ENCODE results near the gene TMOD1.
"Not testable (repeated sequence)": the region's sequence is repeated elsewhere in the genome, so short reads cannot be mapped to it uniquely, and the experiment has no call there.

TMOD1 gene

GRCh38 chr9:97501177-97501971 lies at the start of gene TMOD1:
TMOD1 (plus strand) TSS chr9:97501666; CDS start chr9:97524189, 22,523 bp downstream.
- Histone ChIP-seq H3K4me1 (ENCODE audit: control insufficient read depth in 1 of 2, insufficient read depth in 2 of 2, low read length in 2 of 2) (peaks cover 16 to 20% of the 10 kb centered on the region in 2 donors), H3K27me3 (ENCODE audit: control insufficient read depth in 1 of 2, insufficient read depth in 2 of 2, low read length in 2 of 2) (peaks cover 28 to 48% of the 10 kb centered on the region in 2 donors), H3K36me3 (ENCODE audit: control insufficient read depth in 1 of 2, insufficient read depth in 2 of 2, low read length in 2 of 2) (peaks cover 5 to 8% of the 10 kb centered on the region in 2 donors), H3K9ac (ENCODE audit: low read depth in 1 of 2, low read length in 2 of 2) (peak within 1 kb of the TSS; percentile 18 to 38), H3K9me3 (ENCODE audit: control insufficient read depth in 1 of 2, low read length in 2 of 2) (no peaks in the 10 kb centered on the region), H3K27ac (ENCODE audit: low read depth, low read length) (no peak within 1 kb of the TSS), H3K4me3 (ENCODE audit: low read depth in 1 of 2, low read length in 2 of 2) (peak within 1 kb of the TSS; percentile 60 to 72)

GRCh38 chr9:97453573-97453972 lies 47.9 kb upstream of the TMOD1 start:
- not testable (repeated sequence) for H3K9me3 ChIP-seq (ENCODE audit: control insufficient read depth in 1 of 2, low read length in 2 of 2); H3K9ac ChIP-seq (ENCODE audit: low read depth in 1 of 2, low read length in 2 of 2); H3K27ac ChIP-seq (ENCODE audit: low read depth, low read length); H3K4me3 ChIP-seq (ENCODE audit: low read depth in 1 of 2, low read length in 2 of 2); H3K4me1 ChIP-seq (ENCODE audit: control insufficient read depth in 1 of 2, insufficient read depth in 2 of 2, low read length in 2 of 2); H3K27me3 ChIP-seq (ENCODE audit: control insufficient read depth in 1 of 2, insufficient read depth in 2 of 2, low read length in 2 of 2)
- H3K36me3 ChIP-seq (ENCODE audit: control insufficient read depth in 1 of 2, insufficient read depth in 2 of 2, low read length in 2 of 2): peaks cover 2 to 22% of the 10 kb centered on the region in 2 donors

- H3K27me3 ChIP-seq (ENCODE audit: control insufficient read depth in 1 of 2, insufficient read depth in 2 of 2, low read length in 2 of 2); H3K9ac ChIP-seq (ENCODE audit: low read depth in 1 of 2, low read length in 2 of 2); H3K4me1 ChIP-seq (ENCODE audit: control insufficient read depth in 1 of 2, insufficient read depth in 2 of 2, low read length in 2 of 2); H3K4me3 ChIP-seq (ENCODE audit: low read depth in 1 of 2, low read length in 2 of 2); H3K27ac ChIP-seq (ENCODE audit: low read depth, low read length); H3K9me3 ChIP-seq (ENCODE audit: control insufficient read depth in 1 of 2, low read length in 2 of 2): not testable (repeated sequence)
- H3K36me3 ChIP-seq (ENCODE audit: control insufficient read depth in 1 of 2, insufficient read depth in 2 of 2, low read length in 2 of 2): peaks cover 4 to 12% of the 10 kb centered on the region in 2 donors
Observed at GRCh38 chr9:97456841-97457240, 44.6 kb upstream of the TMOD1 start.

- peaks cover 4 to 16% of the 10 kb centered on the region in 2 donors for H3K36me3 ChIP-seq (ENCODE audit: control insufficient read depth in 1 of 2, insufficient read depth in 2 of 2, low read length in 2 of 2)
- no peak overlapping the region for H3K4me3 ChIP-seq (ENCODE audit: low read depth in 1 of 2, low read length in 2 of 2)
- H3K9me3 ChIP-seq (ENCODE audit: control insufficient read depth in 1 of 2, low read length in 2 of 2): no peaks in the 10 kb centered on the region
- H3K4me1 ChIP-seq (ENCODE audit: control insufficient read depth in 1 of 2, insufficient read depth in 2 of 2, low read length in 2 of 2): no peaks in the 10 kb centered on the region
- H3K27ac ChIP-seq (ENCODE audit: low read depth, low read length): no peak overlapping the region
- H3K9ac ChIP-seq (ENCODE audit: low read depth in 1 of 2, low read length in 2 of 2): no peak overlapping the region
- no peaks in the 10 kb centered on the region for H3K27me3 ChIP-seq (ENCODE audit: control insufficient read depth in 1 of 2, insufficient read depth in 2 of 2, low read length in 2 of 2)
Observed at GRCh38 chr9:97459326-97459725, 42.1 kb upstream of the TMOD1 start.

- Histone ChIP-seq H3K27me3 (ENCODE audit: control insufficient read depth in 1 of 2, insufficient read depth in 2 of 2, low read length in 2 of 2) (no peaks in the 10 kb centered on the region), H3K36me3 (ENCODE audit: control insufficient read depth in 1 of 2, insufficient read depth in 2 of 2, low read length in 2 of 2) (peaks cover 4 to 37% of the 10 kb centered on the region in 2 donors), H3K4me1 (ENCODE audit: control insufficient read depth in 1 of 2, insufficient read depth in 2 of 2, low read length in 2 of 2) (no peaks in the 10 kb centered on the region), H3K27ac (ENCODE audit: low read depth, low read length) (no peak overlapping the region), H3K4me3 (ENCODE audit: low read depth in 1 of 2, low read length in 2 of 2) (no peak overlapping the region), H3K9me3 (ENCODE audit: control insufficient read depth in 1 of 2, low read length in 2 of 2) (no peaks in the 10 kb centered on the region), H3K9ac (ENCODE audit: low read depth in 1 of 2, low read length in 2 of 2) (no peak overlapping the region)
Observed at GRCh38 chr9:97462159-97462558, 39.3 kb upstream of the TMOD1 start.

- H3K27ac ChIP-seq (ENCODE audit: low read depth, low read length): no peak overlapping the region
- H3K9ac ChIP-seq (ENCODE audit: low read depth in 1 of 2, low read length in 2 of 2): no peak overlapping the region
- peaks cover 4 to 37% of the 10 kb centered on the region in 2 donors for H3K36me3 ChIP-seq (ENCODE audit: control insufficient read depth in 1 of 2, insufficient read depth in 2 of 2, low read length in 2 of 2)
- no peaks in the 10 kb centered on the region for H3K9me3 ChIP-seq (ENCODE audit: control insufficient read depth in 1 of 2, low read length in 2 of 2)
- H3K27me3 ChIP-seq (ENCODE audit: control insufficient read depth in 1 of 2, insufficient read depth in 2 of 2, low read length in 2 of 2): no peaks in the 10 kb centered on the region
- H3K4me1 ChIP-seq (ENCODE audit: control insufficient read depth in 1 of 2, insufficient read depth in 2 of 2, low read length in 2 of 2): no peaks in the 10 kb centered on the region
- H3K4me3 ChIP-seq (ENCODE audit: low read depth in 1 of 2, low read length in 2 of 2): no peak overlapping the region
Observed at GRCh38 chr9:97462914-97463313, 38.6 kb upstream of the TMOD1 start.

- Histone ChIP-seq H3K27me3 (ENCODE audit: control insufficient read depth in 1 of 2, insufficient read depth in 2 of 2, low read length in 2 of 2) (no peaks in the 10 kb centered on the region), H3K4me3 (ENCODE audit: low read depth in 1 of 2, low read length in 2 of 2) (no peak overlapping the region), H3K27ac (ENCODE audit: low read depth, low read length) (no peak overlapping the region), H3K36me3 (ENCODE audit: control insufficient read depth in 1 of 2, insufficient read depth in 2 of 2, low read length in 2 of 2) (peaks cover 4 to 38% of the 10 kb centered on the region in 2 donors), H3K9me3 (ENCODE audit: control insufficient read depth in 1 of 2, low read length in 2 of 2) (no peaks in the 10 kb centered on the region), H3K9ac (ENCODE audit: low read depth in 1 of 2, low read length in 2 of 2) (peak overlapping the region in 1 of 2 donors; percentile 9), H3K4me1 (ENCODE audit: control insufficient read depth in 1 of 2, insufficient read depth in 2 of 2, low read length in 2 of 2) (peaks cover 10 to 11% of the 10 kb centered on the region in 2 donors)
Observed at GRCh38 chr9:97468658-97469448, 32.6 kb upstream of the TMOD1 start.

- peaks cover 10 to 11% of the 10 kb centered on the region in 2 donors for H3K4me1 ChIP-seq (ENCODE audit: control insufficient read depth in 1 of 2, insufficient read depth in 2 of 2, low read length in 2 of 2)
- H3K9ac ChIP-seq (ENCODE audit: low read depth in 1 of 2, low read length in 2 of 2): no peak overlapping the region
- H3K36me3 ChIP-seq (ENCODE audit: control insufficient read depth in 1 of 2, insufficient read depth in 2 of 2, low read length in 2 of 2): peaks cover 10 to 47% of the 10 kb centered on the region in 2 donors
- no peak overlapping the region for H3K4me3 ChIP-seq (ENCODE audit: low read depth in 1 of 2, low read length in 2 of 2)
- no peak overlapping the region for H3K27ac ChIP-seq (ENCODE audit: low read depth, low read length)
- no peaks in the 10 kb centered on the region for H3K9me3 ChIP-seq (ENCODE audit: control insufficient read depth in 1 of 2, low read length in 2 of 2)
- H3K27me3 ChIP-seq (ENCODE audit: control insufficient read depth in 1 of 2, insufficient read depth in 2 of 2, low read length in 2 of 2): no peaks in the 10 kb centered on the region
Observed at GRCh38 chr9:97470076-97470475, 31.4 kb upstream of the TMOD1 start.

GRCh38 chr9:97473717-97474116 lies 27.7 kb upstream of the TMOD1 start:
- Histone ChIP-seq H3K36me3 (ENCODE audit: control insufficient read depth in 1 of 2, insufficient read depth in 2 of 2, low read length in 2 of 2) (peaks cover 10 to 42% of the 10 kb centered on the region in 2 donors), H3K9me3 (ENCODE audit: control insufficient read depth in 1 of 2, low read length in 2 of 2) (no peaks in the 10 kb centered on the region), H3K4me3 (ENCODE audit: low read depth in 1 of 2, low read length in 2 of 2) (no peak overlapping the region), H3K4me1 (ENCODE audit: control insufficient read depth in 1 of 2, insufficient read depth in 2 of 2, low read length in 2 of 2) (peaks cover 6 to 8% of the 10 kb centered on the region in 2 donors), H3K27ac (ENCODE audit: low read depth, low read length) (no peak overlapping the region), H3K27me3 (ENCODE audit: control insufficient read depth in 1 of 2, insufficient read depth in 2 of 2, low read length in 2 of 2) (no peaks in the 10 kb centered on the region), H3K9ac (ENCODE audit: low read depth in 1 of 2, low read length in 2 of 2) (no peak overlapping the region)

- H3K9ac ChIP-seq (ENCODE audit: low read depth in 1 of 2, low read length in 2 of 2): no peak overlapping the region
- H3K27ac ChIP-seq (ENCODE audit: low read depth, low read length): no peak overlapping the region
- peaks cover 10 to 46% of the 10 kb centered on the region in 2 donors for H3K36me3 ChIP-seq (ENCODE audit: control insufficient read depth in 1 of 2, insufficient read depth in 2 of 2, low read length in 2 of 2)
- H3K27me3 ChIP-seq (ENCODE audit: control insufficient read depth in 1 of 2, insufficient read depth in 2 of 2, low read length in 2 of 2): no peaks in the 10 kb centered on the region
- peaks cover 0 to under 1% of the 10 kb centered on the region in 2 donors for H3K4me1 ChIP-seq (ENCODE audit: control insufficient read depth in 1 of 2, insufficient read depth in 2 of 2, low read length in 2 of 2)
- no peak overlapping the region for H3K4me3 ChIP-seq (ENCODE audit: low read depth in 1 of 2, low read length in 2 of 2)
- no peaks in the 10 kb centered on the region for H3K9me3 ChIP-seq (ENCODE audit: control insufficient read depth in 1 of 2, low read length in 2 of 2)
Observed at GRCh38 chr9:97474372-97474925, 27.0 kb upstream of the TMOD1 start.
